GM23248 (cell line): ENCODE data around the gene AKIRIN1. TPM values are rescaled to one million over a fixed set of nuclear protein-coding genes. Genes with fewer than 3 reads are reported as not detected.
"Not testable (repeated sequence)": the region's sequence is repeated elsewhere in the genome, so short reads cannot be mapped to it uniquely, and the experiment has no call there.

ENCODE experiments used
- DNase-seq: peaks from one replicate; pipeline ENCODE4 v3.0.0-alpha.2; 2015
- H2AFZ ChIP-seq: fragments of 200-600 bp; sonication (generic); 2 replicates; pipeline ENCODE4 v1.6.1; 2016; ENCODE audit warnings: antibody characterized with exemption
- H3F3A ChIP-seq: fragments of 200-600 bp; sonication (generic); 2 replicates; pipeline ENCODE4 v1.6.1; 2016; ENCODE audit warnings: mild to moderate bottlenecking, antibody characterized with exemption, mixed run types; ENCODE audit not compliant: insufficient read depth
- H3K27ac ChIP-seq: fragments of 200-600 bp; sonication (generic); 2 replicates; pipeline ENCODE4 v1.5.1; 2016; ENCODE audit warnings: mild to moderate bottlenecking
- H3K27me3 ChIP-seq: fragments of 200-600 bp; sonication (generic); replicated peaks from 2 replicates; pipeline ENCODE4 v1.6.1; 2016; ENCODE audit warnings: mild to moderate bottlenecking; ENCODE audit not compliant: insufficient read depth
- H3K36me3 ChIP-seq: fragments of 200-600 bp; sonication (generic); 2 replicates; pipeline ENCODE4 v1.6.1; 2016; ENCODE audit warnings: low read depth, mild to moderate bottlenecking
- H3K4me1 ChIP-seq: fragments of 200-600 bp; sonication (generic); 2 replicates; pipeline ENCODE4 v1.6.1; 2016; ENCODE audit warnings: mild to moderate bottlenecking; ENCODE audit not compliant: insufficient read depth
- H3K4me2 ChIP-seq: fragments of 200-600 bp; sonication (generic); one replicate; pipeline ENCODE4 v1.6.1; 2016; ENCODE audit warnings: mild to moderate bottlenecking; ENCODE audit not compliant: unreplicated experiment
- H3K4me3 ChIP-seq: fragments of 200-600 bp; sonication (generic); 2 replicates; pipeline ENCODE4 v1.5.1; 2016; ENCODE audit warnings: mild to moderate bottlenecking
- H3K79me2 ChIP-seq: fragments of 200-600 bp; sonication (generic); 2 replicates; pipeline ENCODE4 v1.6.1; 2016; ENCODE audit warnings: mild to moderate bottlenecking; ENCODE audit not compliant: insufficient read depth
- H3K9ac ChIP-seq: fragments of 200-600 bp; sonication (generic); 2 replicates; pipeline ENCODE4 v1.6.1; 2016; ENCODE audit warnings: mild to moderate bottlenecking
- H3K9me2 ChIP-seq: fragments of 200-600 bp; sonication (generic); 2 replicates; pipeline ENCODE4 v1.6.1; 2016; ENCODE audit warnings: mixed run types, mild to moderate bottlenecking, moderate library complexity; ENCODE audit not compliant: insufficient read depth
- H3K9me3 ChIP-seq: fragments of 200-600 bp; sonication (generic); one replicate; pipeline ENCODE4 v1.6.1; 2017; ENCODE audit warnings: low read depth
- H4K20me1 ChIP-seq: fragments of 200-600 bp; sonication (generic); 2 replicates; pipeline ENCODE4 v1.6.0; 2016; ENCODE audit not compliant: insufficient read depth
- EZH2 ChIP-seq: fragments of 200-600 bp; sonication (generic); IDR thresholded peaks from 2 replicates; pipeline ENCODE4 v1.6.1; 2018; ENCODE audit warnings: antibody characterized with exemption, mild to moderate bottlenecking; ENCODE audit not compliant: insufficient read depth, poor library complexity, severe bottlenecking
- EZH2phosphoT487 ChIP-seq: fragments of 200-600 bp; sonication (generic); IDR thresholded peaks from 2 replicates; pipeline ENCODE4 v1.6.1; 2018; ENCODE audit warnings: antibody characterized with exemption, moderate library complexity, mild to moderate bottlenecking, low read depth; ENCODE audit not compliant: insufficient read depth
- WGBS, 2 experiments: methylation state at CpG; one replicate each; pipeline ENCODE4 v1.1.6; 2015 to 2017; ENCODE audit warnings: low lambda C conversion rate in 2 of 2, low coverage in 1 of 2; ENCODE audit errors: missing lambda C conversion rate in 2 of 2; 5-methylcytosine and 5-hydroxymethylcytosine counted together
- in situ Hi-C: fragments of 300-500 bp; cut with MboI; formaldehyde crosslinking; loops from 2 replicates; pipeline ENCODE4 v1.15.0; 2020
- polyA plus RNA-seq: library from polyadenylated mRNA; unstranded; fragments of >200 nt; fragmentation: Nextera tagmentation; extraction: Ambion mirVana; gene quantifications from 2 replicates; pipeline ENCODE4 v1.2.1, GENCODE V29; 2016
- small RNA-seq: library from RNA; depleted of rRNA; stranded (forward); fragments of <200 nt; gene quantifications from one replicate; pipeline ENCODE3, GENCODE V24; 2014; ENCODE audit warnings: low read depth, low replicate concordance
- total RNA-seq: library from RNA; depleted of rRNA; stranded (reverse); fragments of >200 nt; shearing (Covaris generic); gene quantifications from 2 replicates; pipeline ENCODE4 v1.2.3, GENCODE V29; 2014; rRNA removed

The AKIRIN1 gene
- total and polyA plus RNA-seq, 2 experiments from 2014 or later: 68.5 to 69.7 TPM

GRCh38 chr1:39051956-39052355 lies 60.9 kb downstream of the AKIRIN1 start:
- H3K9me2 ChIP-seq: no peaks in the 10 kb centered on the region
- in situ Hi-C loops: no loop called here
- 95 to 96% methylated on average over 4 of the region's 4 CpGs for WGBS, 2 experiments

GRCh38 chr1:39055213-39055710 lies 64.2 kb downstream of the AKIRIN1 start:
- 75 to 78% methylated on average over 8 of the region's 8 CpGs for WGBS, 2 experiments
- H3K9me2 ChIP-seq, H3K36me3 ChIP-seq, H3K9me3 ChIP-seq, in situ Hi-C loops, H3K4me3 ChIP-seq, H3K4me2 ChIP-seq, H3K4me1 ChIP-seq, H4K20me1 ChIP-seq, H3K79me2 ChIP-seq, H3K9ac ChIP-seq, DNase-seq, H3F3A ChIP-seq, H2AFZ ChIP-seq, H3K27me3 ChIP-seq, H3K27ac ChIP-seq: not testable (repeated sequence)

More at GRCh38 chr1:39051956-39052355, 60.9 kb downstream of the AKIRIN1 start:
- DNase-seq: no peak
- H3K36me3 ChIP-seq: no peaks in the 10 kb centered on the region
- H3K4me1 ChIP-seq: peaks cover 12% of the 10 kb centered on the region
- H3K9me3 ChIP-seq: no peaks in the 10 kb centered on the region
- H3K4me3 ChIP-seq: no peak overlapping the region
- no peak overlapping the region for H3K27ac ChIP-seq
- H3F3A ChIP-seq: peaks cover 15% of the 10 kb centered on the region
- no peaks in the 10 kb centered on the region for H3K79me2 ChIP-seq
- no peaks in the 10 kb centered on the region for H3K27me3 ChIP-seq
- H3K4me2 ChIP-seq: no peak overlapping the region
- no peak overlapping the region for H2AFZ ChIP-seq
- TF ChIP-seq EZH2 (no peak), EZH2phosphoT487 (no peak)
- H3K9ac ChIP-seq: no peak overlapping the region
- H4K20me1 ChIP-seq: no peaks in the 10 kb centered on the region

Small RNAs within 50 kb of the gene (small RNA-seq; reads per million reads assigned to genes)
- not detected for gene RF00019

Other genes starting within 250 kb of the AKIRIN1 start
- gene RRAGC, start 131.5 kb upstream of the AKIRIN1 start, total RNA-seq: 17.9 and 23.5 TPM in 2 replicates
- 19.1 and 21.3 TPM in 2 replicates for gene RRAGC, start 131.5 kb upstream of the AKIRIN1 start, polyA plus RNA-seq
- gene MYCBP, start 117.9 kb upstream of the AKIRIN1 start, total RNA-seq: 15.4 and 17.7 TPM in 2 replicates
- gene MYCBP, start 117.9 kb upstream of the AKIRIN1 start, polyA plus RNA-seq: 58.1 and 59.8 TPM in 2 replicates
- gene GJA9, start 109.7 kb upstream of the AKIRIN1 start, total RNA-seq: 0.11 TPM in 1 of 2 replicates, not detected in the other
- not detected in 2 replicates for gene GJA9, start 109.7 kb upstream of the AKIRIN1 start, polyA plus RNA-seq
- gene RHBDL2, start 49.4 kb upstream of the AKIRIN1 start, total RNA-seq: 0.22 TPM in 1 of 2 replicates, not detected in the other
- gene RHBDL2, start 49.4 kb upstream of the AKIRIN1 start, polyA plus RNA-seq: 1.4 and 1.5 TPM in 2 replicates
- 257 and 319 TPM in 2 replicates for gene NDUFS5, start 35.1 kb downstream of the AKIRIN1 start, total RNA-seq
- gene NDUFS5, start 35.1 kb downstream of the AKIRIN1 start, polyA plus RNA-seq: 602 and 606 TPM in 2 replicates
- 171 and 177 TPM in 2 replicates for gene MACF1, start 213.4 kb downstream of the AKIRIN1 start, total RNA-seq
- 47.6 and 55.1 TPM in 2 replicates for gene MACF1, start 213.4 kb downstream of the AKIRIN1 start, polyA plus RNA-seq